ENCODE measurements around the gene EHF.

- TF ChIP-seq TSHZ2 (CRISPR knock-in tag; IDR thresholded peaks at IDR 0.05), result no peak
- TF ChIP-seq ISL1 (CRISPR knock-in tag; IDR thresholded peaks at IDR 0.05), result no peak
- TF ChIP-seq ZFP30 (CRISPR knock-in tag; IDR thresholded peaks at IDR 0.05), result no peak
- TF ChIP-seq POU6F1 (CRISPR knock-in tag; IDR thresholded peaks at IDR 0.05; ENCODE audit: borderline replicate concordance, low read depth), result no peak
- TF ChIP-seq RARB (CRISPR knock-in tag; IDR thresholded peaks at IDR 0.05), result no peak
- no peak for TF ChIP-seq PATZ1 (CRISPR knock-in tag; IDR thresholded peaks at IDR 0.05; ENCODE audit: borderline replicate concordance)
Observed at GRCh38 chr11:34653031-34653430, 32.1 kb downstream of the EHF start.
